HepG2 (cell line): ENCODE data around the gene ANKRD6.

ENCODE experiments used
- CHD2 ChIP-seq: IDR thresholded peaks from 2 replicates; pipeline ENCODE4 v1.6.1; 2011; ENCODE audit warnings: low read depth, low read length, improper control_type of control experiment
- CTCF ChIP-seq: sonication (generic); formaldehyde crosslinking; IDR thresholded peaks from 2 replicates; pipeline ENCODE4 v1.5.0; 2020; ENCODE audit warnings: mild to moderate bottlenecking, missing genetic modification reagents, moderate library complexity
- EZH2 ChIP-seq: conservative IDR thresholded peaks from 2 replicates; pipeline ENCODE4 v1.6.1; 2012; ENCODE audit warnings: mild to moderate bottlenecking, low read depth, low read length, moderate library complexity
- POLR2A ChIP-seq, 2 experiments: IDR thresholded peaks; 2 replicates each; pipeline ENCODE4 v1.6.1; 2011; ENCODE audit warnings: low read depth in 2 of 2, low read length in 2 of 2, mild to moderate bottlenecking in 1 of 2, moderate library complexity in 1 of 2; ENCODE audit not compliant: insufficient read depth in 1 of 2
- SP1 ChIP-seq, 2 experiments: fragments of 450-650 bp in 1 of 2; sonication (generic) in 1 of 2; formaldehyde crosslinking in 1 of 2; IDR thresholded peaks; 2 replicates each; pipeline versions ENCODE4 v1.4.0 to v1.6.1; 2016 to 2020; ENCODE audit warnings: missing genetic modification reagents in 1 of 2
- ZNF562 ChIP-seq: sonication (generic); formaldehyde crosslinking; IDR thresholded peaks from 2 replicates; pipeline ENCODE4 v1.8.0; 2022; ENCODE audit warnings: missing genetic modification reagents, borderline replicate concordance

GRCh38 chr6:89509777-89510281 lies 76.9 kb downstream of the ANKRD6 start:
- TF ChIP-seq SP1 (IDR thresholded peaks at IDR 0.05) (no peak), SP1 (CRISPR knock-in tag; IDR thresholded peaks at IDR 0.05) (no peak), POLR2A (IDR thresholded peaks at IDR 0.05; ENCODE audit: insufficient read depth in 1 of 2, low read depth in 2 of 2, low read length in 2 of 2) (no peak), CHD2 (no peak), CTCF (CRISPR knock-in tag) (no peak), ZNF562 (CRISPR knock-in tag) (no peak), EZH2 (no peak)
